GM18505 (cell line): ENCODE data around the gene PIANP.
"Not testable (repeated sequence)": the region's sequence is repeated elsewhere in the genome, so short reads cannot be mapped to it uniquely, and the experiment has no call there.

Experiments used
- ATAC-seq: cut with Tn5 transposase; IDR thresholded peaks from one replicate; pipeline ENCODE4 v1.9.1; 2021; ENCODE audit not compliant: unreplicated experiment
- POLR2A ChIP-seq: IDR thresholded peaks from 4 replicates; pipeline ENCODE4 v1.6.1; 2011; ENCODE audit warnings: borderline replicate concordance; ENCODE audit not compliant: insufficient read depth, insufficient read length; ENCODE audit errors: extremely low read depth

PIANP gene

DNA sequence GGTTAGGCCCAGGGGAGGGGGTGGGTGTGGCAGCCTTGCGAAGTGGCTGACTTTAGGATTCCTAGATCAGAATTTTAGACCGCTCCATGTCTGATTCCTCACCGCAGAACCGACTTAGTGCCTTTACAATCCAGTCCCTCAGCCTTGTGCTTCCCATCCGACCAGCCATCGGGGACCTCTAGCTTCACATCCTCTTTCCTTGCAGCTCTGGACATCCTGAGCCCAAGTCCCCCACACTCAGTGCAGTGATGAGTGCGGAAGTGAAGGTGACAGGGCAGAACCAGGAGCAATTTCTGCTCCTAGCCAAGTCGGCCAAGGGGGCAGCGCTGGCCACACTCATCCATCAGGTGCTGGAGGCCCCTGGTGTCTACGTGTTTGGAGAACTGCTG is 23.8 kb upstream of the PIANP start:
- ATAC-seq = peak; percentile 29
- TF ChIP-seq POLR2A = no peak

DNA sequence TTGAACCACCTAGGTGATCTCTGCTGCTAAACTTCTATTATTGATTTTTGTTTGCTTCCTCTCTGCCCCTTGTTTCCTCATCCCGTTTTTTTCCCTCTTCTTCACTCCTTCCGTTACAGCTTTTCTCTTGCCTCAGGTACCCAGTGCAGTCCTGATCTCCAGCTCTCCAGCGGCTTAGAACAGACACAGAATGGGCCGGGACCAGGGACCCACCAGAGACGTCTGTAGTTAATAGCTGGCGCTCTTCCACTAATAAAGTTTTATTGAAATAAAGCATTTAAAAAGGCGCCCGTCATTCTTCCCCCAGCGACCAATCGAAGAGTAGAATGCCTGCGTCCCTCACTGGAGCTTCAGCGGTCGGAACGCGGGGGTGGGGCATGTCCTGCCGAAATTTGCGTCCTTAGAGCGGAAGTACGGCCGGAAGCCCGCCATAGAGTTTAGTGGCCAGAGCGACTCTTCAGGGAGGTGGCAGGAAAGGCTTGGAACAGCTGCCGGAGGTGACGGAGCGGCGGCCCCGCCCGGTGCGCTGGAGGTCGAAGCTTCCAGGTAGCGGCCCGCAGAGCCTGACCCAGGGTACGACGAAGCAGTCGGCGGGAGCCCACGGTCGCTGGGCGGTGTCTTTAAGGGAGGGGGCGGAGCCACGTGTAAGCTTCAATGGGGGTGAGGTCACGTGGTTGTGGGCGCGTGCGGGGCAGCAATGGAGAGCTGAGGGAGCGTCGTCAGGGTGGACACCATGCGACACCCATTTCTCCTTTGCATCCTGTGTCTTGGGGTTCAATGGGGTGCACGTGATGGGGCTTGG is 23.2 kb upstream of the PIANP start, which contains the start of gene COPS7A:
Gene COPS7A, plus strand, starts transcription at position 440 of the 802 bp plus-strand sequence. CDS start 611 bp downstream, outside the sequence.
- TF ChIP-seq POLR2A = peak; percentile 80
- ATAC-seq = peak; percentile 88

DNA sequence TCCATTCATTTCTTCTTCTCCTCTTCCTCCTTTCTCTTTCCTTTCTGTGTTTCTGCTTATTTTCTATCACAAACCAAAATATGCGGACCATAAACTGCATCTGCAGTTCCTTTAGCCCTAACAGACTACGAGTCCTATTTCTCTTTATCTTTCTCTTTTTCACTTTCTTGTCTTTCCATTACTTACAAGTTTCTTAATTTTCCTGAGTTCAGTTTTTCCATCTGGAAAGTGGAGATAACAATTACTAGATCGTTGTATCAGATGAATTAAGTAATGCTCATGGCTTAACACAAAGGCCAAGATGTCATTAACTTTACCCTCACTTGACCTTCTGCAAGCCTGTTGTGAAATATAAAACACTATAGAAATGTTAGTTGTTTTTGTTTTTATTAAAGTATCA is 22.2 kb upstream of the PIANP start:
- no peak for TF ChIP-seq POLR2A
- ATAC-seq = no peak

DNA sequence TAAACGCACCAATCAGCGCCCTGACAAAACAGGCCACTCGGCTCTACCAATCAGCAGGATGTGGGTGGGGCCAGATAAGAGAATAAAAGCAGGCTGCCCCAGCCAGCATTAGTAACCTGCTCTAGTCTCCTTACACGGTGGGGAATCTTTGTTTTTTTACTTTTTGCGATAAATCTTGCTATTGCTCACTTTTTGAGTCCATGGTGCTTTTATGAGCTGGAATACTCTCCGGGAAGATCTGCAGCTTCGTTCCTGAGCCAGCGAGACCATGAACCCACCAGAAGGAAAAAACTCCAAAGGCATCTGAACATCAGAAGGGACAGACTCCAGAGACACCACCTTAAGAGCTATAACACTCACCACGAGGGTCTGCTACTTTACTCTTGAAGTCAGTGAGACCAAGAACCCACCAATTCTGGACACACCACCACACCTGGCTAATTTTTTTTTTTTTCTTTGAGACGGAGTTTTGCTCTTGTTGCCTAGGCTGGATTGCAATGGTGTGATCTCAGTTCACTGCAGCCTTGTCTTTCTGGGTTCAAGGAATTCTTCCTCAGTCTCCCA is 16.3 kb upstream of the PIANP start:
- no peak for ATAC-seq
- no peak for TF ChIP-seq POLR2A

DNA sequence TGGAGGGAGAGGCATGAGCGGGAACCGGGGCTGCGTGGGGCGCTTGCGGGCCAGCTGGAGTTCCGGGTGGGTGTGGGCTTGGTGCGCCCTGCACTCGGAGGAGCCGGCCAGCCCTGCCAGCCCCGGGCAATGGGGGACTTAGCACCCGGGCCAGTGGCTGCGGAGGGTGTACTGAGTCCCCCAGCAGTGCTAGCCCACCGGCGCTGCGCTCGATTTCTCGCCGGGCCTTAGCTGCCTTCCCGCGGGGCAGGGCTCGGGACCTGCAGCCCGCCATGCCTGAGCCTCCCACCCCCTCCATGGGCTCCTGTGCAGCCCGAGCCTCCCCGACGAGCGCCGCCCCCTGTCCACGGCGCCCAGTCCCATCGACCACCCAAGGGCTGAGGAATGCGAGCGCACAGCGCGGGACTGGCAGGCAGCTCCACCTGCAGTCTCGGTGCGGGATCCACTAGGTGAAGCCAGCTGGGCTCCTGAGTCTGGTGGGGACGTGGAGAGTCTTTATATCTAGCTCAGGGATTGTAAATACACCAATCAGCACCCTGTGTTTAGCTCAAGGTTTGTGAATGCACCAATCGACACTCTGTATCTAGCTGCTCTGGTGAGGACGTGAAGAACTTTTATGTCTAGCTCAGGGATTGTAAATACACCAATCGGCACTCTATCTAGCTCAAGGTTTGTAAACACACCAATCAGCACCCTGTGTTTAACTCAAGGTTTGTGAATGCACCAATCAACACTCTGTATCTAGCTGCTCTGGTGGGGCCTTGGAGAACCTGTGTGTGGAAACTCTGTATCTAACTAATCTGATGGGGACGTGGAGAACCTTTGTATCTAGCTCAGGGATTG is 15.6 kb upstream of the PIANP start:
- ATAC-seq = not testable (repeated sequence)

DNA sequence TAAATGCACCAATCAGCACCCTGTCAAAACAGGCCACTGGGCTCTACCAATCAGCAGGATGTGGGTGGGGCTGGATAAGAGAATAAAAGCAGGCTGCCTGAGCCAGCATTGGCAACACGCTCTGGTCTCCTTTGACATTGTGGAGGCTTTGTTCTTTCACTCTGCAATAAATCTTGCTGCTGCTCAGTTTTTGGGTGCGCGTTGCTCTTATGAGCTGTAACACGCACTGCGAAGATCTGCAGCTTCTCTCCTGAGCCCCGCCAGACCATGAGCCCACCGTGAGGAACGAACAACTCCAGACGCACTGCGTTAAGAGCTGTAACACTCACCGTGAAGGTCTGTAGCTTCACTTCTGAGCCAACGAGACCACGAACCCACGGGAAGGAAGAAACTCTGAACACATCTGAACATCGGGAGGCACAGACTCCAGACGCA is 8.4 kb upstream of the PIANP start:
- ATAC-seq = no peak
- TF ChIP-seq POLR2A = no peak

DNA sequence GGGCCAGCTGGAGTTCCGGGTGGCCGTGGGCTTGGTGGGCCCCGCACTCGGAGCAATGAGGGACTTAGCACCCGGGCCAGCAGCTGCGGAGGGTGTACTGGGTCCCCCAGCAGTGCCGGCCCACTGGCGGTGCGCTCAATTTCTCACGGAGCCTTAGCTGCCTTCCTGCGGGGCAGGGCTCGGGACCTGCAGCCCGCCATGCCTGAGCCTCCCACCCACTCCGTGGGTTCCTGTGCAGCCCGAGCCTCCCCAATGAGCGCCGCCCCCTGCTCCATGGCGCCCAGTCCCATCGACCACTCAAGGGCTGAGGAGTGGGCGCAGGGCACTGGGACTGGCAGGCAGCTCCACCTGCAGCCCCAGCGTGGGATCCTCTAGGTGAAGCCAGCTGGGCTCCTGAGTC is 7.7 kb upstream of the PIANP start:
- not testable (repeated sequence) for ATAC-seq

DNA sequence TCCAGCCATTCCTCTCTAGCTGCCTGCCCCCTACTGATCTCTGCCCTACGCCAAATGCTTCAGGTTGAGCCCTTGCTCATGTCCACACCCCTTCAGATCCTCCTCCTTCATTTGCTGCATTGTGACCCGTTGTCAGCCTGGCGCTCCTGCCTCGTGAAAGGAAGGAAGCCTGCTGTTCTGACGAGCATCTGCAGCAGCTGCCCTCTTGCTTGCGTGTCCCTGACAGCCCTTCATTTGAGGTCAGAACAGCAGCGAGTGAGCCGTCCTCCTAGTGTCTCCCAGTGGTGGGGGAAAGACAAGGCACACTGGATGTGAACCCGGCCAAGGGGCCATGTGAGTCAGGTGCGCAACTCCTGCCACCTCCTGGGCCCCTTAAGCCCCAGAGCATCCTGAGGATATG is 3.0 kb upstream of the PIANP start:
- no peak for TF ChIP-seq POLR2A

DNA sequence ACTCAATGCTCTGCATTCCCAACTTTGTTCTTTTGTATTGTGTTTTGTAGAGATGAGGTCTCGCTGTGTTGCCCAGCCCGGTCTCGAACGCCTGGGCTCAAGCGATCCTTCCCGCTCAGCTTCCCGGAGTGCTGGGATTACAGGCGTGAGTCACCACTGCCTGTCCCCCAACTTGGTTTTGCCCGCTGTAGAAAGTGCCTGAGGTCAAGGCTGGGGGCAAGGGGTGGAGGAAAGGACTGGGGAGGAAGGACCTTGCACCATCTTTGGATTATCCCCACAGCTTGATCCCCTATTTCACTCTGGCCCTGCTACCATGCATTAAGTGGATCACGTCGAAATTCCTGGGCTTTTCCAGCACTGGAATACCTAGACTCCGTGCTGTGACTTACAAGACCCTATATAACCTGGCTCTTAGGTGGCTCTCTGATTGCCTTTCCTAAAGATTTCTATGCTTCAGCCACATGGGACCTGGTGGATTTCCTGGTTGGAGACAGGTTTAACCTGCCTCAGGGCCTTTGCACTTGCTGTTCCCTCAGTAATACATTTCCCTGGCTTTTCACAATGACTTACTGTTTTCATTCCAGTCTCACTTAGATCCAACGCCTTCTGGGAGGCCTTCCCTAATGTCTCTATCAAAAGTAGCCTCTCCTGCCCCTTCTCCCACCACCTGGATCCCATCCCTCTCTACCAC is 608 bp upstream of the PIANP start:
- no peak for ATAC-seq

More for the DNA sequence above, 3.0 kb upstream of the PIANP start:
- ATAC-seq = no peak

DNA sequence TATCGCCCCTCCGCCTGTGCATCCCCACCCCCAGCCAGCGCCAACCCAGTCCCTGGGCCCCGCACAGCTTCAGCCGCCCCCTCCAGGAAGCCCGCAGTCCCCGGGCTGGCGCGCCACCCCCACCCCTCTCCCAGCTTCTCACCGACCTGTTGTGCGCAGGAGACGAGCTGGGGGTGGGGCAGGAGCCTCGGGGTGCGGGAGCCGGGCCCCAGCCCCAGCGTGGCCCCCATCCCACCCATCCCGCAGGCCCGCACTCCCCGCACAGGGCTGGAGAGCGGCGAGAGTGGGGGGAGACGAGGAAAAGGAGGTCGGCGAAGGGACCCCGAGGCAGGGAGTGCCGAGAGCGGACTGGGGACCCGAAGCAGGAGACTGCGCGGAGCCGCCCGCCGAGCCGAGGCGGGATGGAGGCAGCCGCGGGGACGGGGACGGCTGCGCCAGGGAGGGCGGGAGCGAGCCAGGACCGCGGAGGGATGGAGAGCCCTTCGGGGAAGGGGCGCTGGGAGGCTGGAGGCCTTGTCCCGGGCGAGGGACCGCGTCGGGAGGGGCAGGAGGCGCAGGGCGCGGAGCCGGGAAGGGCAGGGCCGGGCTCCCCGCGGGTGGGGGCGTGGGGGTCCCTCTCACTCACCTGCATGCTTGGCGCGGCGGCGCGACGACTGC is 498 bp downstream of the PIANP start:
- no peak for TF ChIP-seq POLR2A
- no peak for ATAC-seq

More for the DNA sequence above, 608 bp upstream of the PIANP start:
- no peak for TF ChIP-seq POLR2A

DNA sequence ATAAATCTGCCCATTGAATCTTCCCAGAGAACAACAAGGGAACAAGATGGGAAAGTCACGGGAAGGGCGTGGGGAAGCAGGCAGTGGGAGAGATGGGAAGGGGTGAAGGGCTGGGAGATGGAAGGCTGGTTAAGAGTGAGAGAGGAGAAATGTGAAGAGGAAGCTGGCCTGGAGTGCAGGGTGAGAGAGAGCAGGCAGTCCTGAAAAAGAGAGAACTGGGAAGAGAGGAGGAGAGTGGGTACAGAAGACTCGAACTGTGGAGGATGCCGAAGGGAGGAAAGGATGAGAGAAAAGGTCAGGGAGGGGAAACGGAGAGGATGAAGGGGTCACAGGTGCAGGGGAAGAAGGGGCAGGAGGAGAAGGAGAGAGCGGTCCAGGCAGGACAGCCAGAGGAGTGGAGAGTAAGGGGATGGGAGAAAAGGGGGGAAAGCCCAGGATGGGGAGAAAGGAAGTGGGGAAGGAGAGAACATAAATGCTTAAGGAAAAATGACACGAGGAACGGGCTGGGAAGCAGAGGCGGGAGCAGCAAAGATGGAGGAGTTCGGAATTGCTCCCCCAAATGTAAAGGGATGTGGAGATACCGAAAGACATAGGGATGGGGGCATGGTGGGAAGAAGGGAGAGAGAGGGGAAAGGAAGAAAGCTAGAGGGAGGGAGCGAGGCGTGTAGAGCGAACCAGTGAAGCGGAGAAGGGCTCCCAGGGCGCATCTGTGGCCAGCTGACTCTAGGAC is 1.2 kb downstream of the PIANP start:
- TF ChIP-seq POLR2A = no peak
- ATAC-seq = no peak

DNA sequence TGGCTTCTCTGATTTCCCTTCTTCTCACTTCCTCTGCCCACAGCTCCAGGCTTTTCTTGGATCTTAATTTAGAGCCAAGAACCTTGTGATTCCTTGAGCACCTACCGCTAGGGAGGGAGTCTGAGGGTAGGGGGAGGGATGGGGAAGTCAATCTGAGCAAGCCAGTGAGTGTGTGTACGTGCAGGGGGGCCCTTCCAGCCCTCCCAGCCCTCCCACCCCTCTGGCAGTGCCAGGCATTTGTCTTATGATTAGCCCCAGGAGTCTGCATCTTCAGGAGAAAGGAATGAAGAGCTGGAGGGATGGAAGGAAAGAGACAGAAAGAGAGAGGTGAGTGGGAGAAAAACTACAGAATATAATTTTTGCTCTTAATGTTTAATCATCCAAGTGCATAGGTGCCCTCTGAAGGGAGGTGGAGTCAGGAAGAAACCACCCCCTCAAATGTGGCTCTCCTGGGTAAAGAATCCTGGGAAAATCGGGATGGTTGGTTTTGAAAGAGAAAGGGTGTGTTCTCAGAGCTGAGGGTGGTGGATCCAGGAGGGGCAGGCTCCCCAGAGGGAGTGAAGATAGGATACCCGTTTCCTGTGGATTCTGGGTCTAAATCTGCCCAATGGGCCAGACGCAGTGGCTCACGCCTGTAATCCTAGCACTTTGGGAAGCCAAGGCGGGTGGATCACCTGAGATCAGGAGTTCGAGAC is 2.1 kb downstream of the PIANP start:
- TF ChIP-seq POLR2A = no peak
- ATAC-seq = no peak
